HTERT RPE-1 (cell line): ENCODE measurements around the gene ARAP1.

ENCODE experiments used
- in situ Hi-C: fragments of 300-500 bp; cut with MboI; formaldehyde crosslinking; loops from 4 replicates; pipeline ENCODE4 v1.14.3; 2020; ENCODE audit warnings: low sequenced_read_pairs

The ARAP1 gene

GRCh38 chr11:72642043-72642883 lies 109.9 kb downstream of the ARAP1 start:
- in situ Hi-C loops, result no loop called here

DNA sequence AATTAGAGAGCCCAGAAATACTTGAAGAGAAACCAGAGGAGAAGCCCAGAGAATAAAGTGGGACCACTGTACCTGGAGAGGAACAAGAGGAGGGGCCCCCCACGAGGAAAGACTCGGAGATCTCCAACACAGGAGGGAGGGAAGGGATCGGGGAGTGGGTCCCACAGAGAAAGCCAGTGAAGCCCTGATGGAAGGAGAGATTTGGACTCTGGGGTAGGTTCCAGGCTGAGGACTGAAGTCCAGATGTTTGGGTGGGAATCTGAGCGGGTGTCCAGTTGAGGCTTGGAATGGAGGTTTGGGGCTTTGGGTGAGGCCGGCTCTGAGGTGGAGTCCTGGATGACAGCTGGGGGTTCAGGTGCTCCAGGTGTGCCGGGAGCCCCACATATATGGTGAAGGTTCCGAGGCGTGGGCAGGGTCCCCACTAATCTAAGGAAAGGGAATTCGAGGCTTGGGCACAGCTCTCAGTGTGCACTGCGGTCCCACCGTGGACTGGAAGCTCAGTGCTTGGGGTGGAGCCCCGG lies 110.6 kb downstream of the ARAP1 start:
- in situ Hi-C loops, result no loop called here

DNA sequence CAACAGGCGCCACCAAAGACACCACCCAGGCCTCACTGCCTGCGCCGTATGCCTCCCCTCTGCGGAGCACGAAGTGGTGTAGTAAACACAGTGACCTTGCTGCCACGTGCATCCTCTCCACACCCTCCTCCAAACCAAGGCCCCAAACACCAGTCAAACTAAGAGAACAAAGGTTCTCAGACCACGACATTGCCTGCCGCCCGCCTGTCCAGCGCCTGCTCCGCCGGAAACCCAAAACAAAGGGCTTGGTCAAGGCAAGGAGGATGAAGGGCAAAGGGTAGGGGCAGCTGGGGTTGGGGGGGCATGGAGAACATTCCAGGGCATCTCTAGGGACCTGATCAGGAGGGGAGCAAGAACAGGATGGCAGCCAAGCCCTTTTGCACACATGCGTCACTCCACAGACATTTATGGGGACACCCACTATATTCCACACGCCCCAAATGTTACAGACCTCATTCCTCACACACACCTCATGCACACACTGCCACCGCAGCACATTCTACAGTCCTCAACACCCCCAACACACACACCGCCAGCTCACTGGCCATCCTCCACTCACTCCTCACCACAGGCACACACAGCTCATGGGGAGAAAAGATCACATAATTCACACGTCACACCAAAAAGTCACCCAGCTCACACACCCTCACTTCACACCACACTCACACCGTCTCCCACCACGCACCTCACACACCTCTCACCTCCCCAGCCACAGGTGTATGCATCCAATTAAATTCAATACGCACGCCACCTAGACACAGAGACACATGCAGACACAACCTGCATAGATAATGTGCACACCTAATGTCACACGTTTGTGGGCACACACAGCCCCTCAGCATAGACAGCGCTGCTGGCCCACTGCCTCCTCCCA lies 112.5 kb downstream of the ARAP1 start:
- in situ Hi-C loops, result no loop called here

GRCh38 chr11:72637926-72638325 lies 114.3 kb downstream of the ARAP1 start:
- in situ Hi-C loops, result no loop called here

DNA sequence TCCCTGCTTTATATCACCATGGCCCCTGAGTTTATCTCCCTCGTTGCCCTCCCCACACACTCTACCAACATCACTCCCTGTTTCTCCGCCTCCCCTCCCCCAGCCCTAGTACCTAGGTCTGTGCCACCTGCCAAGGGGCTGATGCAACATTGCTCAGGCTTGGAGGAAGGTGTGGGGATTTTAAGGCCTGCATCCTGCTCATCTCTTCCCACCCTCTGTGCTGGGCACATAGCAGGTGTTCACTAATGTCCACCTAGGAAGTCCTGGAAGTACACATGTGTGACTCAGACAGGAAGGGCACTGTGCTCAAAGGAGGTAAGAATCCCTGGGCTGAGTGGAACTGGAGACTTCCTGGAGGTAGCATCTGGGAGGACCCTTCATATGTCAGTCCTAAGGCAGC lies 115.0 kb downstream of the ARAP1 start:
- in situ Hi-C loops, result no loop called here

DNA sequence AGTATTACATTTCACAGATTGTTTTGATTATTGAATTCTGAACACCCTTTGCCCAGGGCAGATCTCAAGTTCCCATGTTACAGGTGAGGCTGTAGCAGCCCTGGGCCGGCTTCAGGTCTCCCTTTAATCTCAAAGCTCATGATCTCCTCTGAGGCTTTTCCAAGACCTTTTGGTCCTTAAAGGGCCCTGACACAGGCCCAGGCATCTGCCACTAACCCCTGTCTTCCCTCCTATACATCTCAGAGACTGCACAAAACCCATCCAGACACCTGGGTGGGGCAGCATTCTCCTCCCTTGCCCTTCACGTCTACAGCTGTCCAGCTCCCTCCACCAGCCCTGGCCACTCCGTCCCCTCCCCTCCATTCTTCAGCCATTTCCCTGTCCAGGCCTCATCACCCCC lies 115.8 kb downstream of the ARAP1 start:
- in situ Hi-C loops, result no loop called here

DNA sequence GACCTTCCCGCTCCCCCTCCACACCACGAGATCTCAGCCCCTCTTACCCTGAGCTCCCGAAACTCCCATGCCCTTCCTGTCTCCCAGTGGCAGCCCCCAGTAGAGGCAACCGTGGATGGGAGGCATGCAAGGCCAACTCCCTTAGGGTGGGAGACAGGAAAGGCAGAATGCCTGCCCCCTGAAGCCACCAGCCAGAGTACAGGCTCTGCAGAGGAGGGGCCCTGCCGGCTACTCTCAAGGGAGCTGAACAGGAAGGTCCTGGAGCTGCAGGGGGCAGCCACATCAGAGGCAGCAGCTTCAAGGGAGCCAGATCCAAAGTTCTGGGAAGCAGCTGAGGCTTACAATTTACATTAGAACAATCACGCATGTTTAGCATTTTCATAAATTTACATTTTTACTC lies 116.3 kb downstream of the ARAP1 start:
- in situ Hi-C loops, result no loop called here

DNA sequence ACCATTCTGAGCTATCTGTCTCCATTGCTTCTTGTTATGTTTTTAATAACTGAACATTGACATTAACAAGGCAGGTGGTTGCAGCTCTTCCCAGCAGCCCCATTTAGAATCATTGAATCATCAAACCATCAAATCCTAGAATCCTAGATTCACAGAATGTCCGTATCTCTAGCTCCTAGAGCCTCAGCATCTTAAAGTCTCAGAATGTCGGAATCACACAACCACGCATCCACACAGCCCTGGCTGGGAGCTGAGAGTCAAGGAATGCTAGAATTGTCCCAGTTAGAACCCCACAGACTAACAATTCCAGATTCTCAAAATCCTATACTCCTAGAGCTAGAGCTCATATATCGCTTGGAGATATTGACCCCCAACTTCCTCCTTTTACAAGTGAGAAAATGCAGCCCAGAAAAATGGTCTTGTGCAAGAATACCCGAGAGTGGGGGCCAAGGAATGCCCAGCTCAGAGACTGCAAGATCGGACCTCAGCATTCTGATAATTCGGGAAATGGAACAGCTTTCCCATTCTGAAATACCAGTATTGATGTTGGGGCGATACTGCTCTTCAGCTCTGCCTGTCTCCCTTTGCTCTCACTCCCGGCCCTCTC lies 116.8 kb downstream of the ARAP1 start:
- in situ Hi-C loops, result no loop called here
